ENCODE data around the gene CFAP126. TPM values are rescaled to one million over a fixed set of nuclear protein-coding genes. Genes with fewer than 3 reads are reported as not detected.

Gene CFAP126
- total RNA-seq, 4 donors from 2014 or later, result not detected

DNA sequence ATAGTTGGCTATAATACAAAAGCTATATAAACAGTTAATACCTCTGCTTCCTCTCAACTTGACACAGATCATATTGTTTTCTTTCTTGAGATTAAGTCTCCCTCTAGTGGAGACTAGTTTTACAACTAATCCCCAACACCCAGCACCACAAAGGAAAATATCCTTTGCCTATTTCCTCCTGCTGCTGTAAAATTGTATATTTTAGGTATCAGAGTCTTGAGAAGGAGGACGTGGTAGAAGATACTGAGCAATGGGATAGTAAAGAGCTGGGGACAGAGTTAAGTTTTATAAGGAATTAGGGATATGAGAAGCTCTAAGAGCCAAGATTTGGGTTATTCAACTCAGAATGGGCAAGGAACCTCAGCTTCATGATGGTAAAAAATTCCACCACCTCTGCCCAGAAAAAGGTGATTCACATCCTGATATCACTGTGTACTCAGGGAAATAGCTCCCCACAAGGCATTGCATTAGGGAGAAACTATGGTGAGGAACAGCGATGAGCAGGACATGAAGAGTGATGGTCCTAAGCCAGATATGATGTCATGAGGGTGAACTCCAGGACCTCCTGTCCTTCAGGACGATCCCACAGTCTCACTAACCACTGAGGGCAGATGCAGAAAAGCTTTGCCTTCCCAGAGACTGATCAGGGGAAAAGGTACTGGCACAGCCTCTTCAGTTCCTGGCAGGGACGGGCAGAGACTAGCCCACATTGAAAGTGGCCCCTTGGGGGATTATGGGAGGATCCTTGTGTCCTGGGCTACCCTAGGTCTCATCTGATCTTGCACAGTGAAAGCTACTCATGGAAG, 14.7 kb upstream of the CFAP126 start:
- 13 to 16% methylated on average over 4 of the region's 4 CpGs for WGBS, 2 donors
- DNase-seq (ENCODE audit: low spot score in 2 of 2), result no peak
- intact Hi-C loops (cut with DNase I; ENCODE audit: low total_unique reads), result loop anchor here (10.0 kb wide), 1 partner anchor 158 kb away; the partner anchor contains the start of genes APOA2 and TOMM40L
- TF ChIP-seq POLR2A (IDR thresholded peaks at IDR 0.05), result no peak
- TF ChIP-seq, protein P1, sequence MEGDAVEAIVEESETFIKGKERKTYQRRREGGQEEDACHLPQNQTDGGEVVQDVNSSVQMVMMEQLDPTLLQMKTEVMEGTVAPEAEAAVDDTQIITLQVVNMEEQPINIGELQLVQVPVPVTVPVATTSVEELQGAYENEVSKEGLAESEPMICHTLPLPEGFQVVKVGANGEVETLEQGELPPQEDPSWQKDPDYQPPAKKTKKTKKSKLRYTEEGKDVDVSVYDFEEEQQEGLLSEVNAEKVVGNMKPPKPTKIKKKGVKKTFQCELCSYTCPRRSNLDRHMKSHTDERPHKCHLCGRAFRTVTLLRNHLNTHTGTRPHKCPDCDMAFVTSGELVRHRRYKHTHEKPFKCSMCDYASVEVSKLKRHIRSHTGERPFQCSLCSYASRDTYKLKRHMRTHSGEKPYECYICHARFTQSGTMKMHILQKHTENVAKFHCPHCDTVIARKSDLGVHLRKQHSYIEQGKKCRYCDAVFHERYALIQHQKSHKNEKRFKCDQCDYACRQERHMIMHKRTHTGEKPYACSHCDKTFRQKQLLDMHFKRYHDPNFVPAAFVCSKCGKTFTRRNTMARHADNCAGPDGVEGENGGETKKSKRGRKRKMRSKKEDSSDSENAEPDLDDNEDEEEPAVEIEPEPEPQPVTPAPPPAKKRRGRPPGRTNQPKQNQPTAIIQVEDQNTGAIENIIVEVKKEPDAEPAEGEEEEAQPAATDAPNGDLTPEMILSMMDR (IDR thresholded peaks at IDR 0.05), result peak in 1 of 3 donors; percentile 25
- H3K4me3 ChIP-seq (ENCODE audit: low read depth, poor library complexity, severe bottlenecking), result no peak overlapping the region

- TF ChIP-seq, protein P1 (IDR thresholded peaks at IDR 0.05), result no peak
- TF ChIP-seq POLR2A (IDR thresholded peaks at IDR 0.05), result no peak
- 72 to 79% methylated on average over 6 of the region's 6 CpGs for WGBS, 2 donors
- no peak overlapping the region for H3K4me3 ChIP-seq (ENCODE audit: low read depth, poor library complexity, severe bottlenecking)
- intact Hi-C loops (cut with DNase I; ENCODE audit: low total_unique reads), result loop anchor here (10.0 kb wide), 1 partner anchor 157 kb away; the partner anchor contains the start of genes APOA2 and TOMM40L
- no peak for DNase-seq (ENCODE audit: low spot score in 2 of 2)
These were observed 14.0 kb upstream of the CFAP126 start for GRCh38 chr1:161381707-161382106.

- intact Hi-C loops (cut with DNase I; ENCODE audit: low total_unique reads), result no loop called here
- no peak for DNase-seq (ENCODE audit: low spot score in 2 of 2)
- TF ChIP-seq POLR2A (IDR thresholded peaks at IDR 0.05), result no peak
- TF ChIP-seq, protein P1 (IDR thresholded peaks at IDR 0.05), result no peak
- no peak overlapping the region for H3K4me3 ChIP-seq (ENCODE audit: low read depth, poor library complexity, severe bottlenecking)
- WGBS, 2 donors, result 76 to 80% methylated on average over 18 of the region's 18 CpGs
These were observed 11.4 kb upstream of the CFAP126 start for GRCh38 chr1:161379071-161379470.

- intact Hi-C loops (cut with DNase I; ENCODE audit: low total_unique reads), result no loop called here
- TF ChIP-seq, protein P1 (IDR thresholded peaks at IDR 0.05), result no peak
- no peak for TF ChIP-seq POLR2A (IDR thresholded peaks at IDR 0.05)
- H3K4me3 ChIP-seq (ENCODE audit: low read depth, poor library complexity, severe bottlenecking), result no peak overlapping the region
- no peak for DNase-seq (ENCODE audit: low spot score in 2 of 2)
- 90 to 93% methylated on average over 5 of the region's 5 CpGs for WGBS, 2 donors
These were observed 10.3 kb upstream of the CFAP126 start for GRCh38 chr1:161378014-161378413.

DNA sequence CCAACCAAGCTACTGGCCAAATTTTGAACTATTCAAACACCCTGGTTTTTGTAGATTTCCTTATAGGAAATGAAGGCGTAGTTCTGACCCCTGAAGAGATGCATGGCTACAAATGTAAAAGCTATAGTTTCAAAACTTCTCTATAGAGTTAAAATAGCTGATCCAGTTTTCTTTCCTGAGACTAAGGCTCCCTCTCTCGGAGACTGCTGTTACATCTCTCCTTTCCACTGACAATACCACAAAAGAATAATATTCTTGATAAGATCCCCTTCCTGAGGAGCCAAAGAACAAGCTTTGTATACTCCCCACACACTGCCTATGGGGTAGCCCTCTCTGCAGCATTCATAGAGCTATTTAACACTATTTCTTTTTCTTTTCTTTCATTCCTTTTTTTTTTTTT, 6.7 kb upstream of the CFAP126 start:
- no peak for DNase-seq (ENCODE audit: low spot score in 2 of 2)
- whole genome bisulfite sequencing, 2 donors, result 51 to 58% methylated on average over 2 of the region's 2 CpGs
- H3K4me3 ChIP-seq (ENCODE audit: low read depth, poor library complexity, severe bottlenecking), result no peak overlapping the region
- TF ChIP-seq, protein P1 (IDR thresholded peaks at IDR 0.05), result no peak
- no peak for TF ChIP-seq POLR2A (IDR thresholded peaks at IDR 0.05)
- intact Hi-C loops (cut with DNase I; ENCODE audit: low total_unique reads), result no loop called here

Data from lower leg skin (tissue), 4 donors.